Measurements from ENCODE around the gene LPCAT4. TPM values are rescaled to one million over a fixed set of nuclear protein-coding genes. Genes with fewer than 3 reads are reported as not detected.

LPCAT4 gene
- total RNA-seq, 4 donors from 2014 or later, result 2.4 to 73.1 (median 7.3) TPM

DNA sequence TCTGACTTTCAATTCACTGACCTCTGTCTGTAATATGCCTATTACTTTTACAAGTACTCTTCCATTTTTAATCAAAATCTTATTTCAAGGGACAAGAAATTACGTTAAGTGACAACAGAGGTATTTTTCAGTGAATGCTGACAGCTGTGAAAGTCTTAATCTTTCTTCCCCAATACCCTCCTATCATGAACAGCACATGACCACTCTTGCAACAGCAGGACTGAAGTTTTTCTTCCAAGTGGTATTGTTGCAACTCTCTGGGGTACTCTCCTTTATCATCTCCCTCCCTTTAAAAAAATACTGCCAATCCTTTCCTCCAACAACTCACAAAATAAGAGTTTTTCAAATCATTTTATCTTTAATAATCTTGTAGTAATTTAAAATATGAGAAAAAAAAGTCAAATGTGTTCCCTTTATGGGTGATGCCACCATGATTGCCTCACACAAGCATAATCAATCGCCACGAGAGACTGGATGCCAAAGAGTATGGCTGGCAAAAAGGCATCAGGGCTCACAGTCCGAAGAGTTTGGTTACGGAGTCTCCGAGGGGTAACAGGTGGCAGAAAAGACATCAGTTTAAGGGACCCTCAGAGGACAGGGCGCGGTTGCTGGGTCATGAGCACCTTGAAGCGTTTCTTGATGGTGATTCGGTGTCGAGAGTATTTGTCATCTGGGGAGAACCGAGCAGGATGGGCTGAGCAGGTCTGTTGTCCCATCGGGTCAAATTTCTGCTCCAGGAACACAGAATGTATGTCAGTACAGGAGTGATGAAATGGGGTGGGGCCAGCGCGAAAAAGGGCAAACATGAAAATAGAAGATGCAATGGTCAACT lies 25.4 kb downstream of the LPCAT4 start:
- no peaks in the 10 kb centered on the region for H3K27me3 ChIP-seq
- H3K36me3 ChIP-seq, result no peaks in the 10 kb centered on the region
- no peak for TF ChIP-seq POLR2A (IDR thresholded peaks at IDR 0.05)
- intact Hi-C loops (cut with DNase I; ENCODE audit: low total_unique reads), result no loop called here
- H3K9me3 ChIP-seq, result no peaks in the 10 kb centered on the region
- H3K4me1 ChIP-seq, result peaks cover 0 to 5% of the 10 kb centered on the region in 2 donors
- peak overlapping the region in 1 of 2 donors; percentile 88 for H3K4me3 ChIP-seq
- no peak overlapping the region for H3K27ac ChIP-seq
- no peak for DNase-seq

DNA sequence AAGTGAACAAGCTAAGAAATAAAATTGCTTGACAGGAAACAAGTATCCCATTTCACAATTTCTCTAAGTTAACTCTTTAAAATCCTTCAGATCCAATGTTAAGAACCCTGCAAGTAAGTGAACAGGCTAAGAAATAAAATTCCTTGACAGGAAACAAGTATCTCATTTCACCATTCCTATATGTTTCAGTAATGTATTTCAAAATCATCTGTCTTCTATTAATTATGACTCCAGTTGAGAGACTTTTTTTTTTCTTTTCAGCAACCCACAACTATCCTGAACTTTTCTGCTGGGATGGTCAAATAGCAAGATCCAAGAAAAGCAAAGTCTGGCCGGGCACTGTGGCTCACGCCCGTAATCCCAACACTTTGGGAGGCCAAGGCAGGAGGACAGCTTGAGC lies 27.1 kb downstream of the LPCAT4 start:
- H3K4me1 ChIP-seq, result peaks cover 8 to 10% of the 10 kb centered on the region in 2 donors
- H3K9me3 ChIP-seq, result no peaks in the 10 kb centered on the region
- DNase-seq, result no peak
- no peaks in the 10 kb centered on the region for H3K36me3 ChIP-seq
- no peaks in the 10 kb centered on the region for H3K27me3 ChIP-seq
- no peak overlapping the region for H3K27ac ChIP-seq
- no peak for TF ChIP-seq POLR2A (IDR thresholded peaks at IDR 0.05)
- TF ChIP-seq, protein P1, sequence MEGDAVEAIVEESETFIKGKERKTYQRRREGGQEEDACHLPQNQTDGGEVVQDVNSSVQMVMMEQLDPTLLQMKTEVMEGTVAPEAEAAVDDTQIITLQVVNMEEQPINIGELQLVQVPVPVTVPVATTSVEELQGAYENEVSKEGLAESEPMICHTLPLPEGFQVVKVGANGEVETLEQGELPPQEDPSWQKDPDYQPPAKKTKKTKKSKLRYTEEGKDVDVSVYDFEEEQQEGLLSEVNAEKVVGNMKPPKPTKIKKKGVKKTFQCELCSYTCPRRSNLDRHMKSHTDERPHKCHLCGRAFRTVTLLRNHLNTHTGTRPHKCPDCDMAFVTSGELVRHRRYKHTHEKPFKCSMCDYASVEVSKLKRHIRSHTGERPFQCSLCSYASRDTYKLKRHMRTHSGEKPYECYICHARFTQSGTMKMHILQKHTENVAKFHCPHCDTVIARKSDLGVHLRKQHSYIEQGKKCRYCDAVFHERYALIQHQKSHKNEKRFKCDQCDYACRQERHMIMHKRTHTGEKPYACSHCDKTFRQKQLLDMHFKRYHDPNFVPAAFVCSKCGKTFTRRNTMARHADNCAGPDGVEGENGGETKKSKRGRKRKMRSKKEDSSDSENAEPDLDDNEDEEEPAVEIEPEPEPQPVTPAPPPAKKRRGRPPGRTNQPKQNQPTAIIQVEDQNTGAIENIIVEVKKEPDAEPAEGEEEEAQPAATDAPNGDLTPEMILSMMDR (IDR thresholded peaks at IDR 0.05), result no peak
- no peak overlapping the region for H3K4me3 ChIP-seq
- intact Hi-C loops (cut with DNase I; ENCODE audit: low total_unique reads), result no loop called here

DNA sequence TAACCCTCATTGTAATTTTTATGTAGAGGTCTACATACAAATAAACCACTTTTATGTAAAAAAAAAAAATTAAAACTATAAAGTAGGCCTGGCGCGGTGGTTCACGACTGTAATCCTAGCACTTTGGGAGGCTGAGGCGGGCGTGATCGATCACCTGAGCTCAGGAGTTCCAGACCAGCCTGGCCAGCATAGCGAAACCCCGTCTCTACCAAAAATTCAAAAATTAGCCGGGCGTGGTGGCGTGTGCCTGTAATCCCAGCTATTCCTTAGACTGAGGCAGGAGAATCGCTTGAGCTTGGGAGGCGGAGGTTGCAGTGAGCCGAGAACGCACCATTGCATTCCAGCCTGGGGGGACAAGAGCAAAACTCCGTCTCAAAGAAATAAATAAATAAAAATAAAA lies 28.6 kb downstream of the LPCAT4 start:
- intact Hi-C loops (cut with DNase I; ENCODE audit: low total_unique reads), result no loop called here
- no peak for DNase-seq
- no peaks in the 10 kb centered on the region for H3K36me3 ChIP-seq
- H3K9me3 ChIP-seq, result no peaks in the 10 kb centered on the region
- H3K4me1 ChIP-seq, result peaks cover 8 to 10% of the 10 kb centered on the region in 2 donors
- no peak for TF ChIP-seq POLR2A (IDR thresholded peaks at IDR 0.05)
- TF ChIP-seq, protein P1 (IDR thresholded peaks at IDR 0.05), result no peak
- peak overlapping the region; percentile 84 to 90 for H3K27ac ChIP-seq
- peak overlapping the region; percentile 69 to 89 for H3K4me3 ChIP-seq
- no peaks in the 10 kb centered on the region for H3K27me3 ChIP-seq

DNA sequence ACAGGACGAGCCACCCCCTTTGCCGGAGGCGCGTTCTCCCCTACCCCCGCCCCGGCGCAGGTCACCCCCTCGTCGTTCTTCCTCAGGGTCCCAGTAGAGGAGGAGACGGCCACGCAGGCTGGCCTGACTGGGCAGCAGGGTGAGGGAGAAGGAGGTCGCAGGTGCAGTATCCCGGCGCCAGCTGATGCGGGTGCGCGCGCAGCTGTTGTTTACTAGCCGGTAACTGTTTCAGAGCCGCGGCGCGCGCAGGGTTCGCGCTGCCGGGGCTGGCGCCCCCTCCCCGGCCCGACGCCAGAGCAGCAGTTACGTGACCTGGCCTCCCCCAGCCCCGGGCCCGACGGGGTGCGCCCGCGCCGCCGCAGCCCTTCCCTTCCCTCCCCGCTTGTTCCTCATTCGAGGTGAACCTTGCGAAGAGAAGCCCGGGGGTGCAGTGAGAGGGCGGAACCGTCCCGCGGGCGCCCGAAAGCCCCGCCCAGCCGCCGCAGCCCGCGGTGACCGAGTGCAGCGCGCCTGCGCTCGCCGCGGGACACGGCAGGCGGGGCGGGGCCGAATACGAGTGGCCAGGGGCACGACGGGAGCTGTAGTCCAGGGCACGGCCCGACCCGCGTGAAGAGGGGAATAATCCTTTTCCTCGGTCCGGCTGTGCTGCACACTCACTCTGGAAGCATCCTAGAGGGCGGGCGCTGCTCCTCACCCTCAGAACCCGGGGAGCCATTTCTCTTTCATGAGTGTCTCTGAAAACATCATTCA lies 29.3 kb downstream of the LPCAT4 start, which contains the start of gene SLC12A6:
SLC12A6 (minus strand) TSS at position 225 of the 750 bp plus-strand sequence. CDS start 1,101 bp downstream, outside the sequence.
- peaks cover 8 to 10% of the 10 kb centered on the region in 2 donors for H3K4me1 ChIP-seq
- no peaks in the 10 kb centered on the region for H3K9me3 ChIP-seq
- intact Hi-C loops (cut with DNase I; ENCODE audit: low total_unique reads), result no loop called here
- peak within 1 kb of the TSS; percentile 69 to 89 for H3K4me3 ChIP-seq
- peak within 1 kb of the TSS; percentile 84 to 90 for H3K27ac ChIP-seq
- peak; percentile 89 to 90 for DNase-seq
- TF ChIP-seq POLR2A (IDR thresholded peaks at IDR 0.05), result peak; percentile 72 to 73
- TF ChIP-seq, protein P1 (IDR thresholded peaks at IDR 0.05), result peak in 2 of 4 experiments; percentile 6 to 16
- no peaks in the 10 kb centered on the region for H3K27me3 ChIP-seq
- no peaks in the 10 kb centered on the region for H3K36me3 ChIP-seq

DNA sequence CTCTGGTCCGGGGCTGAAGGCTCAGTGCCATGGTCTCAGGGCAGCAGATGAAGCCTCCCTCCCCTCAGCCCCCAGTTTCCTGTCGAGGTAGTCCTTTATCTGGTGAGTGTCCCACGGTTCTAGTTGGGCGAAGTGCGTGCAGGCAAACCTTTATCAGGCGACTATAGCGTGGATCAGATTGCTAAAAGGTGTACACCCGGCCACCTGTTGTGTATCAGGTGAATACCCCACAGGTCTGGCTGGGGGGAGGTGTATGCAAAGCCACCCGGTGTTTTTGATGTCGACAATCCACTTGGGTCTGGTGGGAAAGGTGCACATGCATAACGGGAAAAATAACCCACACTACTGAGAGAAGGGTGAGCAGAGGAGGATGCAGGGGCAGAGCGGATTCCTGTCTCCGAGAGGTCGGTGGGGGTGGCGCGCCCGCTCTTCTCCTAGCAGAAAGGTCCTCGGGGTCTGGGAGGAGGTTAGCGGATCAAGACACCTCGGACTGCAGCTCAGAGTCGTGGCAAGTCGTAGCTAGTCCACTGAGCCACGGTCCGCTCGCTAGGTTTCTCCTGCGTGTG lies 29.9 kb downstream of the LPCAT4 start:
- no peak for DNase-seq
- Histone ChIP-seq H3K27me3 (no peaks in the 10 kb centered on the region), H3K36me3 (no peaks in the 10 kb centered on the region), H3K4me1 (peaks cover 8 to 10% of the 10 kb centered on the region in 2 donors), H3K4me3 (peak overlapping the region; percentile 69 to 89), H3K9me3 (no peaks in the 10 kb centered on the region), H3K27ac (peak overlapping the region; percentile 84 to 90)
- TF ChIP-seq, protein P1 (IDR thresholded peaks at IDR 0.05), result no peak
- TF ChIP-seq POLR2A (IDR thresholded peaks at IDR 0.05), result no peak
- intact Hi-C loops (cut with DNase I; ENCODE audit: low total_unique reads), result no loop called here
